DLD1 (cell line): Measurements from ENCODE around the gene BTBD9.
"Not testable (repeated sequence)": the region's sequence is repeated elsewhere in the genome, so short reads cannot be mapped to it uniquely, and the experiment has no call there.

ENCODE experiments used
- in situ Hi-C: cut with HindIII; loops from 2 replicates; pipeline ENCODE4 v1.10.0; 2017; ENCODE audit warnings: low sequenced_read_pairs

BTBD9 gene

GRCh38 chr6:38134704-38135088 is 505.0 kb downstream of the BTBD9 start:
- in situ Hi-C loops, result no loop called here

- in situ Hi-C loops, result no loop called here
These were observed 505.6 kb downstream of the BTBD9 start for GRCh38 chr6:38133932-38134703.

- in situ Hi-C loops, result no loop called here
These were observed 508.2 kb downstream of the BTBD9 start for GRCh38 chr6:38131527-38131965.

- in situ Hi-C loops, result no loop called here
These were observed 512.4 kb downstream of the BTBD9 start for GRCh38 chr6:38127284-38127683.

GRCh38 chr6:38124224-38124926 is 515.4 kb downstream of the BTBD9 start:
- in situ Hi-C loops, result not testable (repeated sequence)

- in situ Hi-C loops, result no loop called here
These were observed 520.2 kb downstream of the BTBD9 start for GRCh38 chr6:38119516-38119915.

GRCh38 chr6:38118791-38119365 is 520.9 kb downstream of the BTBD9 start:
- in situ Hi-C loops, result no loop called here
